Suprapubic skin (tissue), 4 donors: Measurements from ENCODE around the gene KCNH4. TPM values are rescaled to one million over a fixed set of nuclear protein-coding genes. Genes with fewer than 3 reads are reported as not detected.

ENCODE experiments used
- DNase-seq, 2 donors: peaks; one replicate each; pipeline ENCODE4 v3.0.0-alpha.2; 2019; ENCODE audit warnings: low spot score in 2 of 2
- H3K27ac ChIP-seq: fragments of 200-600 bp; sonication (generic); one replicate; pipeline ENCODE4 v1.5.1; 2019
- H3K27me3 ChIP-seq: fragments of 200-600 bp; sonication (generic); one replicate; pipeline ENCODE4 v1.5.1; 2019
- H3K36me3 ChIP-seq: fragments of 200-600 bp; sonication (generic); one replicate; pipeline ENCODE4 v1.5.1; 2019
- H3K4me1 ChIP-seq: fragments of 200-600 bp; sonication (generic); one replicate; pipeline ENCODE4 v1.5.1; 2019
- H3K4me3 ChIP-seq: fragments of 200-600 bp; sonication (generic); one replicate; pipeline ENCODE4 v1.5.1; 2019; ENCODE audit warnings: mild to moderate bottlenecking
- H3K9me3 ChIP-seq: fragments of 200-600 bp; sonication (generic); one replicate; pipeline ENCODE4 v1.5.1; 2019
- EP300 ChIP-seq: sonication (generic); formaldehyde crosslinking; IDR thresholded peaks from one replicate; pipeline ENCODE4 v1.6.1; 2017; ENCODE audit warnings: antibody characterized with exemption
- POLR2A ChIP-seq, 2 donors: fragments of 450-650 bp; IDR thresholded peaks; one replicate each; pipeline ENCODE4 v1.6.1; 2017; ENCODE audit warnings: antibody characterized with exemption in 2 of 2, mild to moderate bottlenecking in 2 of 2, moderate library complexity in 2 of 2
- POLR2AphosphoS5 ChIP-seq, 3 donors: sonication (generic); formaldehyde crosslinking; IDR thresholded peaks; one replicate each; pipeline ENCODE4 v1.6.1; 2017; ENCODE audit warnings: antibody characterized with exemption in 3 of 3
- WGBS: methylation state at CpG from one replicate; pipeline ENCODE4 v1.1.5; 2018; 5-methylcytosine and 5-hydroxymethylcytosine counted together
- total RNA-seq, 4 donors: library from RNA; depleted of rRNA; stranded (reverse); fragments of >200 nt; gene quantifications; one replicate each; pipeline ENCODE4 v1.1.0, GENCODE V29; 2016
- TF ChIP-seq, protein P1 (sequence below), 2 donors: fragments of 200-600 bp in 1 of 2; fragments of 450-650 bp in 1 of 2; sonication (generic) in 1 of 2; IDR thresholded peaks; one replicate each; pipeline ENCODE4 v1.5.1; 2016 to 2019; ENCODE audit warnings: antibody characterized with exemption in 2 of 2, mild to moderate bottlenecking in 1 of 2, moderate library complexity in 1 of 2

Gene KCNH4
- total RNA-seq, 4 donors from 2014 or later = not detected

GRCh38 chr17:42199416-42200011 is 18.6 kb upstream of the KCNH4 start:
- peak in 1 of 2 donors; percentile 51 for DNase-seq
- WGBS = 83% methylated on average over 11 of the region's 12 CpGs
- Histone ChIP-seq H3K36me3 (peaks cover 49% of the 10 kb centered on the region), H3K4me1 (peaks cover 3% of the 10 kb centered on the region), H3K27me3 (no peaks in the 10 kb centered on the region), H3K27ac (no peak overlapping the region), H3K4me3 (no peak overlapping the region), H3K9me3 (no peaks in the 10 kb centered on the region)
- TF ChIP-seq EP300 (no peak), POLR2AphosphoS5 (IDR thresholded peaks at IDR 0.05) (no peak), POLR2A (IDR thresholded peaks at IDR 0.05) (no peak)
- TF ChIP-seq, protein P1, sequence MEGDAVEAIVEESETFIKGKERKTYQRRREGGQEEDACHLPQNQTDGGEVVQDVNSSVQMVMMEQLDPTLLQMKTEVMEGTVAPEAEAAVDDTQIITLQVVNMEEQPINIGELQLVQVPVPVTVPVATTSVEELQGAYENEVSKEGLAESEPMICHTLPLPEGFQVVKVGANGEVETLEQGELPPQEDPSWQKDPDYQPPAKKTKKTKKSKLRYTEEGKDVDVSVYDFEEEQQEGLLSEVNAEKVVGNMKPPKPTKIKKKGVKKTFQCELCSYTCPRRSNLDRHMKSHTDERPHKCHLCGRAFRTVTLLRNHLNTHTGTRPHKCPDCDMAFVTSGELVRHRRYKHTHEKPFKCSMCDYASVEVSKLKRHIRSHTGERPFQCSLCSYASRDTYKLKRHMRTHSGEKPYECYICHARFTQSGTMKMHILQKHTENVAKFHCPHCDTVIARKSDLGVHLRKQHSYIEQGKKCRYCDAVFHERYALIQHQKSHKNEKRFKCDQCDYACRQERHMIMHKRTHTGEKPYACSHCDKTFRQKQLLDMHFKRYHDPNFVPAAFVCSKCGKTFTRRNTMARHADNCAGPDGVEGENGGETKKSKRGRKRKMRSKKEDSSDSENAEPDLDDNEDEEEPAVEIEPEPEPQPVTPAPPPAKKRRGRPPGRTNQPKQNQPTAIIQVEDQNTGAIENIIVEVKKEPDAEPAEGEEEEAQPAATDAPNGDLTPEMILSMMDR (IDR thresholded peaks at IDR 0.05) = no peak

- peak overlapping the region; percentile 3 for H3K27ac ChIP-seq
- peak in 1 of 2 donors; percentile 64 for DNase-seq
- WGBS = 75% methylated on average over 4 of the region's 4 CpGs
- no peaks in the 10 kb centered on the region for H3K9me3 ChIP-seq
- no peak overlapping the region for H3K4me3 ChIP-seq
- TF ChIP-seq POLR2A (IDR thresholded peaks at IDR 0.05) = no peak
- TF ChIP-seq POLR2AphosphoS5 (IDR thresholded peaks at IDR 0.05) = no peak
- TF ChIP-seq, protein P1 (IDR thresholded peaks at IDR 0.05) = no peak
- no peak for TF ChIP-seq EP300
- H3K27me3 ChIP-seq = no peaks in the 10 kb centered on the region
- H3K4me1 ChIP-seq = peaks cover 7% of the 10 kb centered on the region
- peaks cover 43% of the 10 kb centered on the region for H3K36me3 ChIP-seq
Observed at GRCh38 chr17:42198897-42199296, 18.0 kb upstream of the KCNH4 start.

GRCh38 chr17:42197564-42198156 is 16.7 kb upstream of the KCNH4 start:
- WGBS = 94% methylated on average over 8 of the region's 8 CpGs
- no peak for DNase-seq
- TF ChIP-seq POLR2A (IDR thresholded peaks at IDR 0.05) (no peak), EP300 (no peak), POLR2AphosphoS5 (IDR thresholded peaks at IDR 0.05) (no peak)
- TF ChIP-seq, protein P1 (IDR thresholded peaks at IDR 0.05) = no peak

DNA sequence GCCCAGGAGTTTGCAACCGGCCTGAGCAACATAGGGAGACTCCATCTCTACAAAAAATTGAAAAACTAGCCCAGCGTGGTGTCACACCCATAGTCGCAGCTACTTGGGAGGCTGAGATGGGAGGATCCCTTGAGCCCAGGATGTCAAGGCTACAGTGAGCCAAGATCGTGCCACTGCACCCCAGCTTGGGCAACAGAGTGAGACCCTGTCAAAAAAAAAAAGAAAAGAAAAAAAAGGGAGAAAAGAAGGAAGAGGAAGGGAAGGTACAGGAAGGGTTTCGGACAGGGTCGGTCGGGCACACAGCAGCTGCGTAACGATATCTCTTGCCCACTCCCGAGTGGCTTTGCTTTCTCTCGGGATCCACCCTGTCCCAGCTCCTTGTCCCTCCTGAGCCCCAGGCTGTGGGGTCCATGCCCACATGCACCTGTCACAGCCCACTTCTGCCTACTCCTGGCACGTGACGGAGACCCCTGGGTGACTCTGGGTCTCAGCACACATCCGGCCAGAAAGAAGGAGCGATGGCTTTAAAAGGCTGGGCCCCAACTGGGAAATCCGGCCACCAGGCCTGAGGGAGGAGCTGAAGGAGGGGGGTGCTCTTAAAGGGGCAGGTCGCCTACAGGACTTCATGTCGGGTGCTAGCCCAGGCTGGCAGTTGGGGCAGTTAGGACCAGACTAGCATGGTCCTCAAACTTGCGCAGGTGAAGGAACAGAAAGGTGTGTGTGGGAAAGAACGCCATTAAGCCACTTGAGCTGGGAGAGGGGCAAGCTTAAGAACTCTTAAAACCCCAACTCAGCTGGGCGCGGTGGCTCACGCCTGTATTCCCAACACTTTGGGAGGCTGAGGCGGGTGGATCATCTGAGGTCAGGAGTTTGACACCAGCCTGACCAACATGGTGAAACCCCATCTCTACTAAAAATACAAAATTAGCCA is 13.3 kb upstream of the KCNH4 start, which contains the start of gene GHDC:
GHDC (minus strand) TSS at position 526 of the 931 bp plus-strand sequence. CDS start 913 bp downstream, outside the sequence.
- 26% methylated on average over 24 of the region's 24 CpGs for WGBS
- H3K27me3 ChIP-seq = no peaks in the 10 kb centered on the region
- peak within 1 kb of the TSS; percentile 81 for H3K27ac ChIP-seq
- DNase-seq = peak; percentile 88 to 91
- no peaks in the 10 kb centered on the region for H3K36me3 ChIP-seq
- H3K4me1 ChIP-seq = peaks cover 16% of the 10 kb centered on the region
- no peaks in the 10 kb centered on the region for H3K9me3 ChIP-seq
- H3K4me3 ChIP-seq = peak within 1 kb of the TSS; percentile 76
- TF ChIP-seq POLR2AphosphoS5 (IDR thresholded peaks at IDR 0.05) = no peak
- TF ChIP-seq, protein P1 (IDR thresholded peaks at IDR 0.05) = no peak
- TF ChIP-seq EP300 = no peak
- no peak for TF ChIP-seq POLR2A (IDR thresholded peaks at IDR 0.05)

More at GRCh38 chr17:42197564-42198156, 16.7 kb upstream of the KCNH4 start:
- H3K4me3 ChIP-seq = no peak overlapping the region
- H3K4me1 ChIP-seq = peaks cover 16% of the 10 kb centered on the region
- H3K9me3 ChIP-seq = no peaks in the 10 kb centered on the region
- peaks cover 33% of the 10 kb centered on the region for H3K36me3 ChIP-seq
- no peak overlapping the region for H3K27ac ChIP-seq
- H3K27me3 ChIP-seq = no peaks in the 10 kb centered on the region
